Lung (tissue), 12 donors: ENCODE data around the gene FER1L5. TPM values are rescaled to one million over a fixed set of nuclear protein-coding genes. Genes with fewer than 3 reads are reported as not detected.
A peak's percentile ranks its signal among the peaks of the same experiment; 100 is the strongest.

Experiments
- ATAC-seq: fragments of 200-7000 bp; cut with Tn5 transposase; one replicate; pipeline ENCODE4 v1.9.1; 2020; ENCODE audit warnings: moderate number of reproducible peaks; ENCODE audit not compliant: insufficient read depth, low FRiP score
- DNase-seq, 3 donors: peaks; one replicate each; pipeline ENCODE4 v3.0.0-alpha.2; 2013 to 2017
- H3K27ac ChIP-seq, 2 donors: one replicate each; pipeline ENCODE4 v1.5.1; 2013; ENCODE audit warnings: mild to moderate bottlenecking in 2 of 2, moderate library complexity in 2 of 2, control low read depth in 1 of 2, inconsistent platforms in 1 of 2, low read depth in 1 of 2, low read length in 1 of 2
- H3K27me3 ChIP-seq, 3 donors: one replicate each; pipeline ENCODE4 v1.5.1; 2013; ENCODE audit warnings: low read length in 2 of 3; ENCODE audit not compliant: control insufficient read depth in 3 of 3, insufficient read depth in 3 of 3
- H3K36me3 ChIP-seq, 4 donors: one replicate each; pipeline ENCODE4 v1.5.1; 2013; ENCODE audit warnings: low read length in 4 of 4, mild to moderate bottlenecking in 1 of 4, moderate library complexity in 1 of 4; ENCODE audit not compliant: control insufficient read depth in 4 of 4, insufficient read depth in 4 of 4
- H3K4me1 ChIP-seq, 5 donors: one replicate each; pipeline ENCODE4 v1.5.1; 2013; ENCODE audit warnings: low read length in 5 of 5, mild to moderate bottlenecking in 2 of 5, moderate library complexity in 1 of 5; ENCODE audit not compliant: control insufficient read depth in 5 of 5, insufficient read depth in 5 of 5
- H3K4me3 ChIP-seq: one replicate; pipeline ENCODE4 v1.5.1; 2013; ENCODE audit warnings: mild to moderate bottlenecking, control low read depth, moderate library complexity
- H3K9ac ChIP-seq, 2 donors: one replicate each; pipeline ENCODE4 v1.5.1; 2013; ENCODE audit warnings: low read length in 2 of 2, control low read depth in 1 of 2; ENCODE audit not compliant: insufficient read depth in 1 of 2
- H3K9me3 ChIP-seq, 4 donors: one replicate each; pipeline ENCODE4 v1.5.1; 2013; ENCODE audit warnings: low read length in 3 of 4, mild to moderate bottlenecking in 1 of 4, moderate library complexity in 1 of 4; ENCODE audit not compliant: control insufficient read depth in 4 of 4, insufficient read depth in 3 of 4
- CTCF ChIP-seq: IDR thresholded peaks from 2 replicates; pipeline ENCODE4 v1.5.1; 2012; ENCODE audit warnings: mild to moderate bottlenecking; ENCODE audit errors: control extremely low read depth, extremely low read depth
- WGBS, 2 donors: extraction: QIAGEN DNeasy Blood & Tissue Kit; methylation state at CpG; one replicate each; pipeline ENCODE4 v1.1.7; 2013; 5-methylcytosine and 5-hydroxymethylcytosine counted together
- polyA plus RNA-seq, 2 donors: library from polyadenylated mRNA; stranded (reverse); fragments of 200-250 nt; gene quantifications; one replicate each; pipeline ENCODE4 v1.2.1, GENCODE V29; 2013
- total RNA-seq, 2 donors: library from RNA; depleted of rRNA in 1 of 2; stranded (reverse); fragments of >200 nt in 1 of 2; gene quantifications; one replicate each; pipeline ENCODE4 v1.2.1, GENCODE V29; 2014 to 2021
- donor health status: control.
- donor health status: control.
- donor health status: Bipolar disorder and iron deficiency.
- donor health status: healthy.
- donor health status: DM: yes; HTN: yes; CAD: no.

Gene FER1L5
- total and polyA plus RNA-seq, 4 donors = 0.09 to 0.77 (median 0.40) TPM

GRCh38 chr2:96668771-96669170, 26.2 kb downstream of the FER1L5 start:
- H3K4me3 ChIP-seq = no peak overlapping the region
- no peak for TF ChIP-seq CTCF
- ATAC-seq = no peak
- 75 to 79% methylated on average over 11 of the region's 11 CpGs for whole genome bisulfite sequencing, 2 donors
- peaks cover 0 to 4% (median 0%) of the 10 kb centered on the region in 5 donors for H3K4me1 ChIP-seq
- no peaks in the 10 kb centered on the region for H3K36me3 ChIP-seq
- H3K9ac ChIP-seq = no peak overlapping the region
- no peaks in the 10 kb centered on the region for H3K27me3 ChIP-seq
- no peak overlapping the region for H3K27ac ChIP-seq
- no peak for DNase-seq
- H3K9me3 ChIP-seq = peaks cover 0 to 2% (median 0%) of the 10 kb centered on the region in 4 donors

GRCh38 chr2:96669539-96670215, 27.1 kb downstream of the FER1L5 start:
- no peak for ATAC-seq
- no peak overlapping the region for H3K27ac ChIP-seq
- H3K4me3 ChIP-seq = no peak overlapping the region
- peaks cover 0 to 4% (median 0%) of the 10 kb centered on the region in 5 donors for H3K4me1 ChIP-seq
- H3K9me3 ChIP-seq = no peaks in the 10 kb centered on the region
- no peaks in the 10 kb centered on the region for H3K27me3 ChIP-seq
- no peak for DNase-seq
- TF ChIP-seq CTCF = no peak
- WGBS, 2 donors = 90 to 95% methylated on average over 15 of the region's 15 CpGs
- no peak overlapping the region for H3K9ac ChIP-seq
- H3K36me3 ChIP-seq = no peaks in the 10 kb centered on the region

GRCh38 chr2:96679848-96680247, 37.3 kb downstream of the FER1L5 start:
- no peaks in the 10 kb centered on the region for H3K36me3 ChIP-seq
- H3K9me3 ChIP-seq = no peaks in the 10 kb centered on the region
- H3K4me1 ChIP-seq = peaks cover 0 to 14% (median 3%) of the 10 kb centered on the region in 5 donors
- DNase-seq = peak in 1 of 3 donors; percentile 28
- WGBS, 2 donors = 43 to 64% methylated on average over 9 of the region's 9 CpGs
- no peak overlapping the region for H3K4me3 ChIP-seq
- ATAC-seq = no peak
- no peaks in the 10 kb centered on the region for H3K27me3 ChIP-seq
- no peak overlapping the region for H3K27ac ChIP-seq
- TF ChIP-seq CTCF = no peak
- H3K9ac ChIP-seq = no peak overlapping the region
